Liver (tissue), 9 donors: ENCODE results near the gene LCA5L. TPM values are rescaled to one million over a fixed set of nuclear protein-coding genes. Genes with fewer than 3 reads are reported as not detected.

ENCODE experiments used
- DNase-seq: peaks from one replicate; pipeline ENCODE4 v3.0.0-alpha.2; 2017; ENCODE audit warnings: low spot score
- H3K27ac ChIP-seq, 2 donors: one replicate each; pipeline ENCODE4 v1.7.0; 2013; ENCODE audit warnings: inconsistent platforms in 2 of 2, low read length in 2 of 2, control low read depth in 1 of 2, low read depth in 1 of 2, mild to moderate bottlenecking in 1 of 2
- H3K27me3 ChIP-seq, 4 donors: one replicate each; pipeline versions ENCODE4 v1.6.1 to v1.7.0; 2013; ENCODE audit warnings: low read length in 3 of 4, inconsistent platforms in 1 of 4, mild to moderate bottlenecking in 1 of 4, moderate library complexity in 1 of 4; ENCODE audit not compliant: control insufficient read depth in 4 of 4, insufficient read depth in 4 of 4
- H3K36me3 ChIP-seq, 4 donors: one replicate each; pipeline versions ENCODE4 v1.6.1 to v1.7.0; 2013; ENCODE audit warnings: low read length in 3 of 4, mild to moderate bottlenecking in 3 of 4, low read depth in 1 of 4, moderate library complexity in 1 of 4; ENCODE audit not compliant: control insufficient read depth in 4 of 4, insufficient read depth in 3 of 4
- H3K4me1 ChIP-seq, 4 donors: one replicate each; pipeline versions ENCODE4 v1.6.1 to v1.7.0; 2013; ENCODE audit warnings: low read length in 3 of 4, mild to moderate bottlenecking in 3 of 4, moderate library complexity in 1 of 4; ENCODE audit not compliant: control insufficient read depth in 4 of 4, insufficient read depth in 4 of 4
- H3K4me3 ChIP-seq, 3 donors: one replicate each; pipeline versions ENCODE4 v1.6.1 to v1.7.0; 2013; ENCODE audit warnings: low read length in 3 of 3, control low read depth in 1 of 3, low read depth in 1 of 3, mild to moderate bottlenecking in 1 of 3
- H3K9ac ChIP-seq, 2 donors: one replicate each; pipeline ENCODE4 v1.7.0; 2013; ENCODE audit warnings: low read length in 2 of 2, mild to moderate bottlenecking in 2 of 2, moderate library complexity in 2 of 2, control low read depth in 1 of 2, low read depth in 1 of 2
- H3K9me3 ChIP-seq, 4 donors: one replicate each; pipeline versions ENCODE4 v1.6.1 to v1.7.0; 2013; ENCODE audit warnings: low read length in 3 of 4; ENCODE audit not compliant: control insufficient read depth in 4 of 4
- ATF3 ChIP-seq: IDR thresholded peaks from 2 replicates; pipeline ENCODE4 v1.6.1; 2016; ENCODE audit warnings: antibody characterized with exemption
- CTCF ChIP-seq: fragments of 150-350 bp; IDR thresholded peaks from 2 replicates; pipeline ENCODE4 v1.5.1; 2017; ENCODE audit warnings: improper control_type of control experiment, low read depth, low read length; ENCODE audit not compliant: missing input control
- EGR1 ChIP-seq, 2 donors: IDR thresholded peaks; 2 replicates each; pipeline ENCODE4 v1.6.1; 2016 to 2018; ENCODE audit warnings: antibody characterized with exemption in 2 of 2, low read depth in 2 of 2
- FOXA1 ChIP-seq: IDR thresholded peaks from 2 replicates; pipeline ENCODE4 v1.6.1; 2016; ENCODE audit warnings: antibody characterized with exemption
- FOXA2 ChIP-seq: IDR thresholded peaks from 2 replicates; pipeline ENCODE4 v1.6.1; 2016; ENCODE audit warnings: antibody characterized with exemption
- GABPA ChIP-seq, 2 donors: IDR thresholded peaks in 1 of 2; conservative IDR thresholded peaks in 1 of 2; 2 replicates each; pipeline ENCODE4 v1.6.1; 2016; ENCODE audit warnings: antibody characterized with exemption in 2 of 2, mild to moderate bottlenecking in 1 of 2, moderate library complexity in 1 of 2
- HNF4A ChIP-seq, 2 donors: conservative IDR thresholded peaks; 2 replicates each; pipeline ENCODE4 v1.6.1; 2016; ENCODE audit warnings: antibody characterized with exemption in 2 of 2, mild to moderate bottlenecking in 2 of 2
- HNF4G ChIP-seq: IDR thresholded peaks from 2 replicates; pipeline ENCODE4 v1.6.1; 2016; ENCODE audit warnings: antibody characterized with exemption
- JUND ChIP-seq, 2 donors: IDR thresholded peaks; 2 replicates each; pipeline ENCODE4 v1.6.1; 2016; ENCODE audit warnings: antibody characterized with exemption in 2 of 2
- NR2F2 ChIP-seq: IDR thresholded peaks from 2 replicates; pipeline ENCODE4 v1.6.1; 2016; ENCODE audit warnings: antibody characterized with exemption
- RAD21 ChIP-seq, 2 donors: IDR thresholded peaks; 2 replicates each; pipeline ENCODE4 v1.6.1; 2016; ENCODE audit warnings: antibody characterized with exemption in 2 of 2, mild to moderate bottlenecking in 2 of 2
- REST ChIP-seq: IDR thresholded peaks from 2 replicates; pipeline ENCODE4 v1.6.1; 2016; ENCODE audit warnings: antibody characterized with exemption, mild to moderate bottlenecking
- RXRA ChIP-seq, 2 donors: IDR thresholded peaks; 2 replicates each; pipeline ENCODE4 v1.6.1; 2017 to 2018; ENCODE audit warnings: antibody characterized with exemption in 2 of 2, mild to moderate bottlenecking in 1 of 2
- SP1 ChIP-seq: IDR thresholded peaks from 2 replicates; pipeline ENCODE4 v1.6.1; 2018; ENCODE audit warnings: antibody characterized with exemption, mild to moderate bottlenecking
- TAF1 ChIP-seq: conservative IDR thresholded peaks from 2 replicates; pipeline ENCODE4 v1.6.1; 2016; ENCODE audit warnings: antibody characterized with exemption, mild to moderate bottlenecking
- YY1 ChIP-seq: IDR thresholded peaks from 2 replicates; pipeline ENCODE4 v1.6.1; 2016; ENCODE audit warnings: antibody characterized with exemption, mild to moderate bottlenecking
- WGBS: extraction: QIAGEN DNeasy Blood & Tissue Kit; methylation state at CpG from one replicate; pipeline ENCODE4 v1.1.7; 2013; 5-methylcytosine and 5-hydroxymethylcytosine counted together
- polyA plus RNA-seq, 2 donors: library from polyadenylated mRNA; stranded (reverse) in 1 of 2; unstranded in 1 of 2; fragments of 200-250 nt in 1 of 2; fragments of >200 nt in 1 of 2; fragmentation: Nextera tagmentation in 1 of 2; extraction: Ambion mirVana in 1 of 2; gene quantifications; one replicate each; pipeline versions ENCODE4 v1.2.1 to v1.2.3, GENCODE V29; 2013 to 2015
- total RNA-seq, 2 donors: library from RNA; depleted of rRNA; stranded (reverse); fragments of >200 nt; gene quantifications; one replicate each; pipeline ENCODE4 v1.2.3, GENCODE V29; 2014
- TF ChIP-seq, protein P1 (sequence below): IDR thresholded peaks from 2 replicates; pipeline ENCODE4 v1.6.1; 2016; ENCODE audit warnings: antibody characterized with exemption
- TF ChIP-seq, protein P2 (sequence below): IDR thresholded peaks from 2 replicates; pipeline ENCODE4 v1.6.1; 2016; ENCODE audit warnings: antibody characterized with exemption
- donor health status: healthy.
- donor health status: healthy.
- donor health status: healthy.
- donor health status: healthy.
- donor health status: healthy.

The LCA5L gene
- total and polyA plus RNA-seq, 4 donors, result 0.19 to 1.6 (median 0.99) TPM

DNA sequence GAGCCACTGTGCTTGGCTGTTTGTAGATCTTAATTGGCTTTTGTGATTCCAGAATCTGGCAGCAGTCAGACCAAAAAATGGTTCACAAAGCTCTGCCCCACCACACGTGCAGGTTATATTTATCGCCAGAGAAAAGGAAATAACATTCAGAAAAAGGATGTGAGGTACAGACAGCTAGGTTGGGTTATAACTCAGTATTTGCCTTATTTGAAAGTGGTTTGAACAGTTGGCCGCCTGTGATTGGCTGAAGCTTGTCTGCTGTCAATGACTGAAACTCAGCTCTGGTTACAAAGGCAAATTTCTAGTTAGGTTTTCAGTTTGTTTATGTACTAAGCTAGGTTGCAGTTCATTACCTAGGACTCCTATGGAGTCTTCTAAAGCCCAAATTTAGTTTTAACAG is 15.8 kb upstream of the LCA5L start:
- no peaks in the 10 kb centered on the region for H3K27me3 ChIP-seq
- H3K4me3 ChIP-seq, result no peak overlapping the region
- peaks cover 0 to 3% (median under 1%) of the 10 kb centered on the region in 4 donors for H3K36me3 ChIP-seq
- no peak for DNase-seq
- no peak overlapping the region for H3K27ac ChIP-seq
- no peaks in the 10 kb centered on the region for H3K9me3 ChIP-seq
- 88% methylated on average over 3 of the region's 3 CpGs for WGBS
- H3K9ac ChIP-seq, result no peak overlapping the region
- H3K4me1 ChIP-seq, result no peaks in the 10 kb centered on the region
- TF ChIP-seq REST (no peak), YY1 (no peak), JUND (IDR thresholded peaks at IDR 0.05) (no peak), GABPA (IDR thresholded peaks at IDR 0.05 in 1 of 2, conservative IDR thresholded peaks at IDR 0.05 in 1 of 2) (no peak), ATF3 (no peak), EGR1 (IDR thresholded peaks at IDR 0.05; ENCODE audit: low read depth in 2 of 2) (no peak), RXRA (IDR thresholded peaks at IDR 0.05) (no peak), HNF4G (no peak), FOXA1 (no peak), FOXA2 (no peak), CTCF (no peak), RAD21 (IDR thresholded peaks at IDR 0.05) (no peak), HNF4A (conservative IDR thresholded peaks at IDR 0.05) (no peak), SP1 (no peak), NR2F2 (no peak), TAF1 (no peak)
- TF ChIP-seq, protein P1, sequence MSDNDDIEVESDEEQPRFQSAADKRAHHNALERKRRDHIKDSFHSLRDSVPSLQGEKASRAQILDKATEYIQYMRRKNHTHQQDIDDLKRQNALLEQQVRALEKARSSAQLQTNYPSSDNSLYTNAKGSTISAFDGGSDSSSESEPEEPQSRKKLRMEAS, result no peak
- TF ChIP-seq, protein P2, sequence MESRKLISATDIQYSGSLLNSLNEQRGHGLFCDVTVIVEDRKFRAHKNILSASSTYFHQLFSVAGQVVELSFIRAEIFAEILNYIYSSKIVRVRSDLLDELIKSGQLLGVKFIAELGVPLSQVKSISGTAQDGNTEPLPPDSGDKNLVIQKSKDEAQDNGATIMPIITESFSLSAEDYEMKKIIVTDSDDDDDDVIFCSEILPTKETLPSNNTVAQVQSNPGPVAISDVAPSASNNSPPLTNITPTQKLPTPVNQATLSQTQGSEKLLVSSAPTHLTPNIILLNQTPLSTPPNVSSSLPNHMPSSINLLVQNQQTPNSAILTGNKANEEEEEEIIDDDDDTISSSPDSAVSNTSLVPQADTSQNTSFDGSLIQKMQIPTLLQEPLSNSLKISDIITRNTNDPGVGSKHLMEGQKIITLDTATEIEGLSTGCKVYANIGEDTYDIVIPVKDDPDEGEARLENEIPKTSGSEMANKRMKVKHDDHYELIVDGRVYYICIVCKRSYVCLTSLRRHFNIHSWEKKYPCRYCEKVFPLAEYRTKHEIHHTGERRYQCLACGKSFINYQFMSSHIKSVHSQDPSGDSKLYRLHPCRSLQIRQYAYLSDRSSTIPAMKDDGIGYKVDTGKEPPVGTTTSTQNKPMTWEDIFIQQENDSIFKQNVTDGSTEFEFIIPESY, result no peak
